ENCODE measurements around the gene ABHD2. TPM values are rescaled to one million over a fixed set of nuclear protein-coding genes. Genes with fewer than 3 reads are reported as not detected.

ABHD2 gene
- total and polyA plus RNA-seq, 9 of the 15 experiments (the other 6 are each of a cell fraction or from before 2014, with no cell fraction given), result 16.9 to 99.8 (median 47.5) TPM

DNA sequence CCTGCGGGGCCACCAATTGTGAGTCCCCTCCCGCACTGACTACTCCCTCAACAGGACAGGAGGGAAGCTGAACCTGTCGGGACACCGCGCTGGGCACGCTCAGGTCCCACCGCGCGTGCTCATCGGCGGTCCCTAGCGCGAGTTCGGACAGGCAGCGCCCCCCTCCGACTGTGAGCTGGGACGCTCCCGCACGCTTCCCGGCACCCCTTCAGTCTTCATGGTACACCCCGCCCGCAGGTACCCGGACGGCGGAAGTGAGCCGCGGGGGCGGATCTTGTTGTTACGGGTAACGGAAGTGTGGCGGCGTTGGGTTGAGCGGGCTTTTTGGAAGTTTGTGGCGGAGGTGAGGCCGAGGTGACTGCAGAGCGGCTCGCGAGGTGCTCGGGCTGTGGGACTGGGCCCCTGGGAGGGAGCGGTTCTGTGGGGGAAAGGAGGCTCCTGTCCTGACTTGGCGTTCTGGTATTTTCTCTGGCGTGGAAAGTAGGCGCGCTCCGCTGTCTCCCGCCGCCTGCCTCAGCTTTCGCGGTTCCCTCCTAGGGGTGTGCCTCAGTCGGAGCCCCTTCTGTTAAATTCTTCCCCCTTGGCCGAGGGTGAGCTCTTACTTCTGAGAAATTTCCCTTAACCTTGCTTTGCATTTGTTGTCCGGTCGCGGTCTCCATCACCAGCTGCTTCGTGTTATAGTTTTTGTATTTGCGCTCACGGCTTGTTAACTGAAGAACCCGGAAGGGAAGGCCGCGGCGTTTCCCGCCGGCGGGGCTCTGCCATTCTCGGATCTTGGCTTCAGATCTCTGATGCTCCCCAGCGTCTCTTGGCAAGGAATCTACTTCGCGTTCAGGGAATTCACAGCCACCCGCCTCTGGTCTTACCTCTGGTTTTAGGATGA is 155.7 kb downstream of the ABHD2 start, which contains the start of gene FANCI (continued):
- no peak for TF ChIP-seq CUX1 (CRISPR knock-in tag; IDR thresholded peaks at IDR 0.05)
- peak; percentile 83 for TF ChIP-seq ZFX (CRISPR knock-in tag; IDR thresholded peaks at IDR 0.05)
- TF ChIP-seq, protein P1, sequence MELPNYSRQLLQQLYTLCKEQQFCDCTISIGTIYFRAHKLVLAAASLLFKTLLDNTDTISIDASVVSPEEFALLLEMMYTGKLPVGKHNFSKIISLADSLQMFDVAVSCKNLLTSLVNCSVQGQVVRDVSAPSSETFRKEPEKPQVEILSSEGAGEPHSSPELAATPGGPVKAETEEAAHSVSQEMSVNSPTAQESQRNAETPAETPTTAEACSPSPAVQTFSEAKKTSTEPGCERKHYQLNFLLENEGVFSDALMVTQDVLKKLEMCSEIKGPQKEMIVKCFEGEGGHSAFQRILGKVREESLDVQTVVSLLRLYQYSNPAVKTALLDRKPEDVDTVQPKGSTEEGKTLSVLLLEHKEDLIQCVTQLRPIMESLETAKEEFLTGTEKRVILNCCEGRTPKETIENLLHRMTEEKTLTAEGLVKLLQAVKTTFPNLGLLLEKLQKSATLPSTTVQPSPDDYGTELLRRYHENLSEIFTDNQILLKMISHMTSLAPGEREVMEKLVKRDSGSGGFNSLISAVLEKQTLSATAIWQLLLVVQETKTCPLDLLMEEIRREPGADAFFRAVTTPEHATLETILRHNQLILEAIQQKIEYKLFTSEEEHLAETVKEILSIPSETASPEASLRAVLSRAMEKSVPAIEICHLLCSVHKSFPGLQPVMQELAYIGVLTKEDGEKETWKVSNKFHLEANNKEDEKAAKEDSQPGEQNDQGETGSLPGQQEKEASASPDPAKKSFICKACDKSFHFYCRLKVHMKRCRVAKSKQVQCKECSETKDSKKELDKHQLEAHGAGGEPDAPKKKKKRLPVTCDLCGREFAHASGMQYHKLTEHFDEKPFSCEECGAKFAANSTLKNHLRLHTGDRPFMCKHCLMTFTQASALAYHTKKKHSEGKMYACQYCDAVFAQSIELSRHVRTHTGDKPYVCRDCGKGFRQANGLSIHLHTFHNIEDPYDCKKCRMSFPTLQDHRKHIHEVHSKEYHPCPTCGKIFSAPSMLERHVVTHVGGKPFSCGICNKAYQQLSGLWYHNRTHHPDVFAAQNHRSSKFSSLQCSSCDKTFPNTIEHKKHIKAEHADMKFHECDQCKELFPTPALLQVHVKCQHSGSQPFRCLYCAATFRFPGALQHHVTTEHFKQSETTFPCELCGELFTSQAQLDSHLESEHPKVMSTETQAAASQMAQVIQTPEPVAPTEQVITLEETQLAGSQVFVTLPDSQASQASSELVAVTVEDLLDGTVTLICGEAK (IDR thresholded peaks at IDR 0.05), result peak; percentile 96
- TF ChIP-seq, protein P1 (CRISPR knock-in tag; IDR thresholded peaks at IDR 0.05), result peak; percentile 70
- peak; percentile 64; the same call in 1 of the 2 replicates for TF ChIP-seq TOE1 (IDR thresholded peaks at IDR 0.05; ENCODE audit: borderline replicate concordance)
- TF ChIP-seq TOE1 (CRISPR knock-in tag; IDR thresholded peaks at IDR 0.05; ENCODE audit: borderline replicate concordance, low read depth), result peak; percentile 91; the same call in 1 of the 2 replicates
- peak; percentile 99 for TF ChIP-seq FOXP4 (CRISPR knock-in tag; IDR thresholded peaks at IDR 0.05; ENCODE audit: borderline replicate concordance)
- TF ChIP-seq YY1 (IDR thresholded peaks at IDR 0.05; ENCODE audit: borderline replicate concordance in 1 of 3, control insufficient read depth in 1 of 3, extremely low read depth in 1 of 3, insufficient read depth in 3 of 3, insufficient read length in 1 of 3, insufficient replicate concordance in 2 of 3, low read depth in 1 of 3, low read length in 2 of 3), result peak in 2 of 3 experiments; percentile 41 to 74
